BLaER1 (cell line): ENCODE data around the gene RALY.
"Not testable (repeated sequence)": the region's sequence is repeated elsewhere in the genome, so short reads cannot be mapped to it uniquely, and the experiment has no call there.

Experiments
- H3K27ac ChIP-seq: shearing (Covaris generic); formaldehyde crosslinking; 2 replicates; pipeline ENCODE4 v1.8.1; 2022
- H3K27me3 ChIP-seq: shearing (Covaris generic); formaldehyde crosslinking; 2 replicates; pipeline ENCODE4 v1.8.1; 2022
- H3K36me3 ChIP-seq: shearing (Covaris generic); formaldehyde crosslinking; 2 replicates; pipeline ENCODE4 v1.8.1; 2022
- H3K4me1 ChIP-seq: shearing (Covaris generic); formaldehyde crosslinking; 2 replicates; pipeline ENCODE4 v1.8.1; 2022
- H3K4me2 ChIP-seq: shearing (Covaris generic); formaldehyde crosslinking; 2 replicates; pipeline ENCODE4 v1.8.1; 2022
- H3K4me3 ChIP-seq: shearing (Covaris generic); formaldehyde crosslinking; 2 replicates; pipeline ENCODE4 v1.8.1; 2022
- H3K9ac ChIP-seq: shearing (Covaris generic); formaldehyde crosslinking; 2 replicates; pipeline ENCODE4 v1.8.1; 2022
- H3K9me3 ChIP-seq: shearing (Covaris generic); formaldehyde crosslinking; 2 replicates; pipeline ENCODE4 v1.8.1; 2022
- H4K20me1 ChIP-seq: shearing (Covaris generic); formaldehyde crosslinking; 2 replicates; pipeline ENCODE4 v1.8.1; 2022
- Cebpa-rat ChIP-seq: shearing (Covaris generic); IDR thresholded peaks from 2 replicates; pipeline ENCODE4 v1.8.1; 2022

RALY gene

GRCh38 chr20:34024723-34025351, 31.1 kb downstream of the RALY start:
- Histone ChIP-seq H3K36me3 (peaks cover 46% of the 10 kb centered on the region), H3K27me3 (no peaks in the 10 kb centered on the region), H4K20me1 (peaks cover 99% of the 10 kb centered on the region), H3K4me3 (no peak overlapping the region), H3K9me3 (no peaks in the 10 kb centered on the region), H3K27ac (peak overlapping the region; percentile 49; the same call in 1 of the 2 replicates), H3K9ac (no peak overlapping the region), H3K4me1 (peaks cover 61% of the 10 kb centered on the region), H3K4me2 (peak overlapping the region; percentile 57)
- TF ChIP-seq Cebpa-rat: no peak

GRCh38 chr20:34028013-34028412, 34.3 kb downstream of the RALY start:
- H3K27me3 ChIP-seq, H3K9me3 ChIP-seq, H3K9ac ChIP-seq, H3K27ac ChIP-seq, H3K4me2 ChIP-seq, H3K4me3 ChIP-seq: not testable (repeated sequence)
- H4K20me1 ChIP-seq: peaks cover 99% of the 10 kb centered on the region
- H3K4me1 ChIP-seq: peaks cover 30% of the 10 kb centered on the region
- peaks cover 68% of the 10 kb centered on the region for H3K36me3 ChIP-seq

GRCh38 chr20:34029415-34029814, 35.7 kb downstream of the RALY start:
- Histone ChIP-seq H3K4me2 (no peak overlapping the region), H3K4me3 (no peak overlapping the region), H3K27me3 (no peaks in the 10 kb centered on the region), H4K20me1 (peaks cover 99% of the 10 kb centered on the region), H3K36me3 (peaks cover 69% of the 10 kb centered on the region), H3K9me3 (no peaks in the 10 kb centered on the region), H3K4me1 (peaks cover 16% of the 10 kb centered on the region), H3K9ac (no peak overlapping the region), H3K27ac (no peak overlapping the region)
- no peak for TF ChIP-seq Cebpa-rat

- H3K4me1 ChIP-seq: peaks cover 6% of the 10 kb centered on the region
- no peak overlapping the region for H3K9ac ChIP-seq
- H3K4me2 ChIP-seq: no peak overlapping the region
- no peak overlapping the region for H3K27ac ChIP-seq
- H3K27me3 ChIP-seq: no peaks in the 10 kb centered on the region
- H3K9me3 ChIP-seq: no peaks in the 10 kb centered on the region
- H3K36me3 ChIP-seq: peaks cover 79% of the 10 kb centered on the region
- H4K20me1 ChIP-seq: peaks cover 99% of the 10 kb centered on the region
- H3K4me3 ChIP-seq: no peak overlapping the region
- TF ChIP-seq Cebpa-rat: no peak
These were observed 36.7 kb downstream of the RALY start for GRCh38 chr20:34030456-34030855.

- Histone ChIP-seq H3K27ac (no peak overlapping the region), H3K27me3 (no peaks in the 10 kb centered on the region), H3K9me3 (no peaks in the 10 kb centered on the region), H3K4me2 (no peak overlapping the region), H3K9ac (no peak overlapping the region), H3K4me1 (peaks cover 10% of the 10 kb centered on the region), H3K4me3 (no peak overlapping the region), H4K20me1 (peaks cover 99% of the 10 kb centered on the region), H3K36me3 (peaks cover 91% of the 10 kb centered on the region)
- TF ChIP-seq Cebpa-rat: no peak
These were observed 40.2 kb downstream of the RALY start for GRCh38 chr20:34033903-34034302.

- no peak overlapping the region for H3K4me3 ChIP-seq
- no peak overlapping the region for H3K9ac ChIP-seq
- peaks cover 100% of the 10 kb centered on the region for H4K20me1 ChIP-seq
- no peaks in the 10 kb centered on the region for H3K9me3 ChIP-seq
- H3K36me3 ChIP-seq: peaks cover 94% of the 10 kb centered on the region
- TF ChIP-seq Cebpa-rat: no peak
- H3K27me3 ChIP-seq: no peaks in the 10 kb centered on the region
- peaks cover 36% of the 10 kb centered on the region for H3K4me1 ChIP-seq
- no peak overlapping the region for H3K4me2 ChIP-seq
- H3K27ac ChIP-seq: no peak overlapping the region
These were observed 43.4 kb downstream of the RALY start for GRCh38 chr20:34037121-34037520.

- Histone ChIP-seq H3K4me3 (no peak overlapping the region), H3K4me2 (no peak overlapping the region), H4K20me1 (peaks cover 100% of the 10 kb centered on the region), H3K4me1 (peaks cover 39% of the 10 kb centered on the region), H3K27ac (no peak overlapping the region), H3K9me3 (no peaks in the 10 kb centered on the region), H3K9ac (no peak overlapping the region), H3K36me3 (peaks cover 90% of the 10 kb centered on the region), H3K27me3 (no peaks in the 10 kb centered on the region)
- no peak for TF ChIP-seq Cebpa-rat
These were observed 44.1 kb downstream of the RALY start for GRCh38 chr20:34037767-34038166.

- Histone ChIP-seq H3K4me3 (no peak overlapping the region), H3K9ac (no peak overlapping the region), H3K27me3 (no peaks in the 10 kb centered on the region), H3K36me3 (peaks cover 90% of the 10 kb centered on the region), H4K20me1 (peaks cover 100% of the 10 kb centered on the region), H3K9me3 (no peaks in the 10 kb centered on the region), H3K4me2 (peak overlapping the region; percentile 18; the same call in 1 of the 2 replicates), H3K4me1 (peaks cover 39% of the 10 kb centered on the region), H3K27ac (no peak overlapping the region)
- TF ChIP-seq Cebpa-rat: no peak
These were observed 46.7 kb downstream of the RALY start for GRCh38 chr20:34040300-34040995.

- peaks cover 39% of the 10 kb centered on the region for H3K4me1 ChIP-seq
- H4K20me1 ChIP-seq: peaks cover 100% of the 10 kb centered on the region
- H3K36me3 ChIP-seq: peaks cover 90% of the 10 kb centered on the region
- H3K9me3 ChIP-seq: no peaks in the 10 kb centered on the region
- no peak overlapping the region for H3K4me3 ChIP-seq
- no peak overlapping the region for H3K4me2 ChIP-seq
- H3K9ac ChIP-seq: no peak overlapping the region
- no peak for TF ChIP-seq Cebpa-rat
- no peak overlapping the region for H3K27ac ChIP-seq
- no peaks in the 10 kb centered on the region for H3K27me3 ChIP-seq
These were observed 47.5 kb downstream of the RALY start for GRCh38 chr20:34041226-34041625.

GRCh38 chr20:34042262-34042661, 48.6 kb downstream of the RALY start:
- Histone ChIP-seq H3K4me1 (peaks cover 39% of the 10 kb centered on the region), H3K9ac (no peak overlapping the region), H4K20me1 (peaks cover 100% of the 10 kb centered on the region), H3K27me3 (no peaks in the 10 kb centered on the region), H3K4me3 (no peak overlapping the region), H3K36me3 (peaks cover 91% of the 10 kb centered on the region), H3K27ac (no peak overlapping the region), H3K9me3 (no peaks in the 10 kb centered on the region), H3K4me2 (no peak overlapping the region)
- TF ChIP-seq Cebpa-rat: no peak
